ENCODE data around the gene HP1BP3. TPM values are rescaled to one million over a fixed set of nuclear protein-coding genes. Genes with fewer than 3 reads are reported as not detected.

The HP1BP3 gene
- total RNA-seq, 2 donors from 2014 or later = 175 to 186 TPM

GRCh38 chr1:20701847-20702246 lies 85.3 kb downstream of the HP1BP3 start:
- intact Hi-C loops (cut with DNase I, micrococcal nuclease) = no loop called here
- ATAC-seq = no peak

GRCh38 chr1:20701446-20701845 lies 85.7 kb downstream of the HP1BP3 start:
- ATAC-seq (no peak), DNase-seq (no peak)
- intact Hi-C loops (cut with DNase I, micrococcal nuclease) = no loop called here

More at GRCh38 chr1:20701847-20702246, 85.3 kb downstream of the HP1BP3 start:
- no peak for DNase-seq

GRCh38 chr1:20700636-20701215 lies 86.4 kb downstream of the HP1BP3 start:
- ATAC-seq (no peak), DNase-seq (no peak)
- intact Hi-C loops (cut with DNase I, micrococcal nuclease) = no loop called here

GRCh38 chr1:20699558-20699957 lies 87.5 kb downstream of the HP1BP3 start:
- intact Hi-C loops (cut with DNase I, micrococcal nuclease) = loop anchor here (5.0 kb wide), 2 partner anchors 493 to 498 kb away; no protein-coding TSS in a partner anchor
- no peak for ATAC-seq
- DNase-seq = no peak

GRCh38 chr1:20698195-20698910 lies 88.8 kb downstream of the HP1BP3 start:
- intact Hi-C loops (cut with DNase I, micrococcal nuclease) = loop anchor here (5.0 kb wide), 2 partner anchors 494 to 499 kb away; no protein-coding TSS in a partner anchor

GRCh38 chr1:20697563-20697962 lies 89.5 kb downstream of the HP1BP3 start:
- intact Hi-C loops (cut with DNase I, micrococcal nuclease) = loop anchor here (5.0 kb wide), 2 partner anchors 495 to 500 kb away; no protein-coding TSS in a partner anchor
- DNase-seq (no peak), ATAC-seq (no peak)

More at GRCh38 chr1:20698195-20698910, 88.8 kb downstream of the HP1BP3 start:
- DNase-seq (no peak), ATAC-seq (no peak)

- ATAC-seq (peak; percentile 94), DNase-seq (peak; percentile 78 to 87)
- intact Hi-C loops (cut with DNase I, micrococcal nuclease) = loop anchor here (5.0 kb wide), 2 partner anchors 496 to 501 kb away; no protein-coding TSS in a partner anchor
Measured at GRCh38 chr1:20696397-20697333, 90.4 kb downstream of the HP1BP3 start.

GRCh38 chr1:20695515-20695914 lies 91.6 kb downstream of the HP1BP3 start:
- ATAC-seq (no peak), DNase-seq (no peak)
- intact Hi-C loops (cut with DNase I, micrococcal nuclease) = loop anchor here (5.0 kb wide), 2 partner anchors 497 to 502 kb away; no protein-coding TSS in a partner anchor

GRCh38 chr1:20693623-20694022 lies 93.5 kb downstream of the HP1BP3 start:
- ATAC-seq (no peak), DNase-seq (no peak)
- intact Hi-C loops (cut with DNase I, micrococcal nuclease) = no loop called here

Other genes starting within 250 kb of the HP1BP3 start
- under 1 TPM; 0.09 to 0.39 TPM for gene FAM43B, start 234.7 kb downstream of the HP1BP3 start, total RNA-seq
- 100 to 1,000 TPM in 1 of 2 donors, 10 to 100 TPM in 1; 61.3 to 138 TPM for gene CDA, start 198.2 kb downstream of the HP1BP3 start, total RNA-seq
- gene PINK1, start 153.8 kb downstream of the HP1BP3 start, total RNA-seq = 100 to 1,000 TPM in 1 of 2 donors, 10 to 100 TPM in 1; 95.6 to 127 TPM
- 100 to 1,000 TPM; 180 to 206 TPM for gene DDOST, start 125.9 kb downstream of the HP1BP3 start, total RNA-seq
- 1 to 10 TPM in 1 of 2 donors, under 1 TPM in 1; 0.31 to 1.6 TPM for gene KIF17, start 69.3 kb downstream of the HP1BP3 start, total RNA-seq
- gene SH2D5, start 54.6 kb downstream of the HP1BP3 start, total RNA-seq = under 1 TPM in 1 of 2 donors, not detected in 1; 0.15 TPM